GM23248 (cell line): ENCODE results near the gene PCCA.

Experiments
- EZH2 ChIP-seq: fragments of 200-600 bp; sonication (generic); IDR thresholded peaks from 2 replicates; pipeline ENCODE4 v1.6.1; 2018; ENCODE audit warnings: antibody characterized with exemption, mild to moderate bottlenecking; ENCODE audit not compliant: insufficient read depth, poor library complexity, severe bottlenecking
- EZH2phosphoT487 ChIP-seq: fragments of 200-600 bp; sonication (generic); IDR thresholded peaks from 2 replicates; pipeline ENCODE4 v1.6.1; 2018; ENCODE audit warnings: antibody characterized with exemption, moderate library complexity, mild to moderate bottlenecking, low read depth; ENCODE audit not compliant: insufficient read depth

- TF ChIP-seq EZH2 (no peak), EZH2phosphoT487 (no peak)
Observed at GRCh38 chr13:100100115-100100879, 11.4 kb downstream of the PCCA start.
